Progenitor cell of endocrine pancreas (in vitro differentiated cells): ENCODE results near the gene VANGL2. TPM values are rescaled to one million over a fixed set of nuclear protein-coding genes. Genes with fewer than 3 reads are reported as not detected.

ENCODE experiments used
- DNase-seq: peaks from one replicate; pipeline ENCODE4 v3.0.0; 2021; ENCODE audit warnings: low spot score; ENCODE audit not compliant: unreplicated experiment
- H3K27ac Mint-ChIP-seq: 2 replicates; pipeline ENCODE4 v1.8.0; 2021; ENCODE audit warnings: mild to moderate bottlenecking, moderate library complexity, mixed read lengths
- H3K27me3 Mint-ChIP-seq: 2 replicates; pipeline ENCODE4 v1.8.0; 2021; ENCODE audit warnings: mixed read lengths
- H3K36me3 Mint-ChIP-seq: 2 replicates; pipeline ENCODE4 v1.8.0; 2022; ENCODE audit warnings: mixed read lengths; ENCODE audit not compliant: insufficient read depth
- H3K4me1 Mint-ChIP-seq: 2 replicates; pipeline ENCODE4 v1.8.0; 2021; ENCODE audit warnings: low read depth, mixed read lengths
- H3K4me3 Mint-ChIP-seq: 2 replicates; pipeline ENCODE4 v1.8.0; 2021; ENCODE audit warnings: low read depth, mild to moderate bottlenecking, moderate library complexity, mixed read lengths
- H3K9me3 Mint-ChIP-seq: 2 replicates; pipeline ENCODE4 v1.8.0; 2021; ENCODE audit warnings: low read depth, mixed read lengths
- long read RNA-seq: library from polyadenylated mRNA; unstranded; transcript quantifications from one replicate; pipeline ENCODE4 v2.0.0, GENCODE V29; 2020
- total RNA-seq: library from RNA; stranded (reverse); gene quantifications from 2 replicates; pipeline ENCODE4 v1.2.1, GENCODE V29; 2021
- TF ChIP-seq, protein P1 (sequence below): fragments of 200-600 bp; sonication (generic); IDR thresholded peaks from one replicate; pipeline ENCODE4 v1.5.0; 2021; ENCODE audit warnings: antibody characterized with exemption, mild to moderate bottlenecking; ENCODE audit not compliant: unreplicated experiment

The VANGL2 gene
- total RNA-seq = 75.6 and 80.4 TPM in 2 replicates
- long read RNA-seq, partial matches to known transcripts = 2 of 2 reads
- long read RNA-seq, other reads (novel, unspliced or antisense) = 0 of 2 reads

DNA sequence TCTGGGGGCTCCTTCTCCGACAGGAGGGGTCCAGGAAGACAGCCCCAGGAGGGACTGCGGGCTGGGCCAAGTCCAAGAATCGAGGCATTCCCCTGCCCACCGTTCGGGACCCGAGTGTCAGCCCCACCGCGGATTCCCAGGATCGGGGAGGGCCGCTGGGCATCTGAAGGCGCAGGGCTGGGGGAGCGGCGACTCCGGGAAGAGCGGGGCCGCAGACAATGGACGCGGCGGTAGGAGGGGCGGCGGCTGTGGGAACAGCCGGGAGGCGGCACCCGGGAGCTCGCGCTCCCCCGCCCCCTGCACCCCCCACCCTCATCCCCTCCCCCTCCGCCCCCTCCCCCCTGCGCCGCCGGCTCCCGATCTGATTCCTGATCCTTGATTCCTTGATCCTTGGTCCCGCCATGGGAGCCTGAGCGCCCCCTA lies at the start of gene VANGL2:
Gene VANGL2, plus strand, starts transcription at position 342 of the 423 bp plus-strand sequence. CDS start 15,274 bp downstream, outside the sequence.
- Mint-ChIP-seq H3K4me1 (peaks cover 33% of the 10 kb centered on the region), H3K27me3 (no peaks in the 10 kb centered on the region), H3K36me3 (no peaks in the 10 kb centered on the region), H3K4me3 (peak within 1 kb of the TSS; percentile 86), H3K9me3 (no peaks in the 10 kb centered on the region), H3K27ac (peak within 1 kb of the TSS; percentile 87)
- peak; percentile 87 for DNase-seq
- TF ChIP-seq, protein P1, sequence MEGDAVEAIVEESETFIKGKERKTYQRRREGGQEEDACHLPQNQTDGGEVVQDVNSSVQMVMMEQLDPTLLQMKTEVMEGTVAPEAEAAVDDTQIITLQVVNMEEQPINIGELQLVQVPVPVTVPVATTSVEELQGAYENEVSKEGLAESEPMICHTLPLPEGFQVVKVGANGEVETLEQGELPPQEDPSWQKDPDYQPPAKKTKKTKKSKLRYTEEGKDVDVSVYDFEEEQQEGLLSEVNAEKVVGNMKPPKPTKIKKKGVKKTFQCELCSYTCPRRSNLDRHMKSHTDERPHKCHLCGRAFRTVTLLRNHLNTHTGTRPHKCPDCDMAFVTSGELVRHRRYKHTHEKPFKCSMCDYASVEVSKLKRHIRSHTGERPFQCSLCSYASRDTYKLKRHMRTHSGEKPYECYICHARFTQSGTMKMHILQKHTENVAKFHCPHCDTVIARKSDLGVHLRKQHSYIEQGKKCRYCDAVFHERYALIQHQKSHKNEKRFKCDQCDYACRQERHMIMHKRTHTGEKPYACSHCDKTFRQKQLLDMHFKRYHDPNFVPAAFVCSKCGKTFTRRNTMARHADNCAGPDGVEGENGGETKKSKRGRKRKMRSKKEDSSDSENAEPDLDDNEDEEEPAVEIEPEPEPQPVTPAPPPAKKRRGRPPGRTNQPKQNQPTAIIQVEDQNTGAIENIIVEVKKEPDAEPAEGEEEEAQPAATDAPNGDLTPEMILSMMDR = peak; percentile 5

- TF ChIP-seq, protein P1 = no peak
- Mint-ChIP-seq H3K27me3 (no peaks in the 10 kb centered on the region), H3K27ac (no peak overlapping the region), H3K9me3 (no peaks in the 10 kb centered on the region), H3K4me1 (no peaks in the 10 kb centered on the region), H3K4me3 (no peak overlapping the region), H3K36me3 (peaks cover 21% of the 10 kb centered on the region)
- DNase-seq = no peak
Measured at GRCh38 chr1:160351629-160352028, 48.7 kb upstream of the VANGL2 start.

DNA sequence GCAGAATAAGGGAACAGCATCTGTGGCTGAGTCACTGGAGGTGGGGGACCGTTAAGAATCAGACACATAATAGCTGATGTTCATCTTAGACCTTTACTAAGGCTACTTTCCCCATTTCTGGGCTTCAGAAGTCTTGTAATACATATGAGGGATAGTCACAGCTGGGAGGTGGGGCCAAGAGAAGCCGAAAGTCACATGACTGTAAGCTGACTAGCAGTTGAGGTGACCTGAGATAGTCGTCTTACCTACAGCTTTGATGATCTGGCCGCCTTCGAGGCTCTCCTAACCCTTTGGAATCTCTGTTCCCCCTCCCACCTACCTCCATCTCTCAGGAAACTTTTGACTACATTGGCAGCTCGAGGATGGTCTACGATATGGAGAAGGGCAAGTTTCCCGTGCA lies 47.8 kb upstream of the VANGL2 start:
- TF ChIP-seq, protein P1 = no peak
- H3K9me3 Mint-ChIP-seq = no peaks in the 10 kb centered on the region
- no peaks in the 10 kb centered on the region for H3K4me1 Mint-ChIP-seq
- no peaks in the 10 kb centered on the region for H3K27me3 Mint-ChIP-seq
- H3K4me3 Mint-ChIP-seq = no peak overlapping the region
- H3K36me3 Mint-ChIP-seq = peaks cover 24% of the 10 kb centered on the region
- no peak for DNase-seq
- no peak overlapping the region for H3K27ac Mint-ChIP-seq

DNA sequence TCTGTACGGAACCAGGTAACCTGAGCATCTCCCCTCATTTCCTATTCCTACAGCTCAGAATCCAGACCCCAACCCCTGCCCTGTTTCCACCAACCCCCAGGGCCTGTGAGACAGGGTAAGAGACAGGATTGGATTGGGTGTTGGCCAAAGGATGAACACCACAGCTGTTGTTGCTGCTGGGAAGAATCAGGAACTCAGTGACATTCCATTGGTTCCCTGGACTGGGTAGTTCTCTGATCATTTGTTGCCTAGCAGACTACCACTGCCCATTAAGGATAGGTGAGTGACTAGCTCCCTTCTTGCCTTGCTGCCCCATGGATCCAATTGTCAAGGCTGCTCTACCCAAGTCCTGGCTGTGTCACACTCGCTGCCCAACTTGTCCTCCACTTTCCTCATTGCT lies 47.1 kb upstream of the VANGL2 start:
- H3K27me3 Mint-ChIP-seq = no peaks in the 10 kb centered on the region
- no peaks in the 10 kb centered on the region for H3K9me3 Mint-ChIP-seq
- H3K4me1 Mint-ChIP-seq = no peaks in the 10 kb centered on the region
- H3K36me3 Mint-ChIP-seq = peaks cover 27% of the 10 kb centered on the region
- TF ChIP-seq, protein P1 = no peak
- no peak for DNase-seq
- H3K4me3 Mint-ChIP-seq = no peak overlapping the region
- H3K27ac Mint-ChIP-seq = no peak overlapping the region

- Mint-ChIP-seq H3K27me3 (no peaks in the 10 kb centered on the region), H3K4me3 (no peak overlapping the region), H3K4me1 (no peaks in the 10 kb centered on the region), H3K9me3 (no peaks in the 10 kb centered on the region), H3K27ac (no peak overlapping the region), H3K36me3 (peaks cover 35% of the 10 kb centered on the region)
- TF ChIP-seq, protein P1 = peak; percentile 56
- DNase-seq = no peak
Measured at GRCh38 chr1:160354388-160354985, 45.9 kb upstream of the VANGL2 start.
